Fibroblast of villous mesenchyme (primary cell): ENCODE measurements around the gene UBA3. TPM values are rescaled to one million over a fixed set of nuclear protein-coding genes. Genes with fewer than 3 reads are reported as not detected.

Source experiments
- DNase-seq: peaks from one replicate; pipeline ENCODE4 v3.0.0-alpha.2; 2010; ENCODE audit warnings: low read depth
- H3K4me3 ChIP-seq: 2 replicates; pipeline ENCODE4 v1.5.1; 2011; ENCODE audit warnings: low read depth, mild to moderate bottlenecking, low read length
- CTCF ChIP-seq: IDR thresholded peaks from 2 replicates; pipeline ENCODE4 v1.5.1; 2012; ENCODE audit warnings: low read depth, mild to moderate bottlenecking, low read length; ENCODE audit not compliant: insufficient read depth
- total RNA-seq: library from RNA; depleted of rRNA; stranded (reverse); fragments of >200 nt; gene quantifications from 2 replicates; pipeline ENCODE4 v1.2.3, GENCODE V29; 2012

Gene UBA3
- total RNA-seq, 1 donor: 92.0 TPM

DNA sequence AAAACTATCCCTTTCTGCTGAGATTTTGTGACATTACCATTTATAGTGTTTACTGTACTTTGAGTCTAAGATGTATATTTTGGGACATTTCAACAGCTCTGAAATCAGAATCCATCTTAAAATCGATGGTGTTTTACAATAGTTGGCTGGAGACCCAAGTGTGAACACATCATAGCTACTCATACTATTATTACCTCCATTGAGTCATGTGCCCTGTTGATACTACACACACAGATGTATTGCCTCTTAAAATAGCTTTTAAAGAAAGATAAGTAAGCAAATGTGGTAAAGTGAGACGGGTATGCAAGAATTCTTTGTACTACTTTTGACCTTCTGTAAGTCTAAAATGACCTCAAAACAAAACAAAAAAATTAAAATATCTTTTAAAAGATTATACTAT, 35.6 kb upstream of the UBA3 start:
- DNase-seq: no peak

DNA sequence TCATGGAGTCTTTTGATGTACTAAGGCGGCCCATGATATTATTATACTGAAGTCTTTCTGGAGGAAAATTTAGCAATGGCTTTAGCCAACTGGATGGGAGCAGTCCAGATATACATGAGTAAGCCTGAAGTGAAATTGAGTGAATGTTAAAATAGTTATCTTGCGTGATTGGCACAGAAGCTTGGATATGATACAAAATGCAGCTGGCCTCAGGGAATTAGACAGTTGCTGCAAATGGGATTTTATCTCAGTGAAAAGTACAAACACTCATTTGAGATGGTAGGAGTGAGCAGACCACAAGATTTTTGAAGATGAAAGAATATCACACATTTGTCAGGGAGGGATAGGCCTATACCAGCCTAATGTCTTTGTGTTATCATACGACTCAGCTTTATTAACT, 33.4 kb upstream of the UBA3 start:
- no peak for DNase-seq
- H3K4me3 ChIP-seq: no peak overlapping the region
- TF ChIP-seq CTCF: no peak

More for the DNA sequence above, 35.6 kb upstream of the UBA3 start:
- TF ChIP-seq CTCF: no peak
- H3K4me3 ChIP-seq: no peak overlapping the region

GRCh38 chr3:69110941-69111546, 30.9 kb upstream of the UBA3 start:
- no peak for TF ChIP-seq CTCF
- DNase-seq: no peak
- H3K4me3 ChIP-seq: no peak overlapping the region

- H3K4me3 ChIP-seq: no peak overlapping the region
- no peak for TF ChIP-seq CTCF
- no peak for DNase-seq
Observed at GRCh38 chr3:69108811-69109210, 28.6 kb upstream of the UBA3 start.

- DNase-seq: no peak
- no peak overlapping the region for H3K4me3 ChIP-seq
- TF ChIP-seq CTCF: no peak
Observed at GRCh38 chr3:69107841-69108240, 27.7 kb upstream of the UBA3 start.

GRCh38 chr3:69105320-69105719, 25.2 kb upstream of the UBA3 start:
- DNase-seq: no peak
- no peak overlapping the region for H3K4me3 ChIP-seq
- no peak for TF ChIP-seq CTCF

- H3K4me3 ChIP-seq: no peak overlapping the region
- DNase-seq: no peak
- no peak for TF ChIP-seq CTCF
Observed at GRCh38 chr3:69104586-69104985, 24.4 kb upstream of the UBA3 start.
